GM12892 (cell line): ENCODE data around the gene EFCAB8.
"Not testable (repeated sequence)": the region's sequence is repeated elsewhere in the genome, so short reads cannot be mapped to it uniquely, and the experiment has no call there.

Experiments used
- DNase-seq: peaks from one replicate; pipeline ENCODE4 v3.0.0; 2011; ENCODE audit not compliant: insufficient read length
- FAIRE-seq: peaks from 2 replicates; lab custom pipeline; 2011; peaks lifted over from hg19 to GRCh38; lab: Jason Lieb, UNC
- POLR2A ChIP-seq: IDR thresholded peaks from 2 replicates; pipeline ENCODE4 v1.6.1; 2011; ENCODE audit warnings: low read depth, low read length, control low read depth
- POLR2AphosphoS5 ChIP-seq: IDR thresholded peaks from 2 replicates; pipeline ENCODE4 v1.6.1; 2011; ENCODE audit warnings: low read depth, low read length, control low read depth
- TAF1 ChIP-seq: IDR thresholded peaks from 2 replicates; pipeline ENCODE4 v1.6.1; 2011; ENCODE audit warnings: low read depth, mild to moderate bottlenecking, control low read depth, low read length, borderline replicate concordance

Gene EFCAB8

DNA sequence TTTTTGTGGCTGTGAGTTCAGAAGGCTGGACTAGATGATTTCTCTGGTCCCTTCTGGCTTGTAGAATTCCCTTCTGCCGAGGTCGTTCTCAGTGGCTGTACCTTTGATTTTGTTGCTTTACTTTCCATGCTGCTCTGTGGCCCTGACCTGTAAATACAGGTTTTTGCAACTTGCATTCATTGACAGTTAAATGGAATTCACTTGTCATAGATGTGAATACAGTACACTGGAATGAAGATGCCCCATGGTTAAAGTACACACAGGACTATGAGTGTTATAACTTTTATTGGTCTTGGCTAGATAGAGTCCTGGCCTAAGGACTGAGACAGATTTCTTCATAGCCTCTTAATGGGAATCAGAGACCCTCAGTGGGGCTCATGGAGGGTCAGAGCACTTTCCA is 12.9 kb upstream of the EFCAB8 start:
- DNase-seq (no peak), FAIRE-seq (no peak)
- TF ChIP-seq POLR2A (no peak), TAF1 (no peak), POLR2AphosphoS5 (no peak)

DNA sequence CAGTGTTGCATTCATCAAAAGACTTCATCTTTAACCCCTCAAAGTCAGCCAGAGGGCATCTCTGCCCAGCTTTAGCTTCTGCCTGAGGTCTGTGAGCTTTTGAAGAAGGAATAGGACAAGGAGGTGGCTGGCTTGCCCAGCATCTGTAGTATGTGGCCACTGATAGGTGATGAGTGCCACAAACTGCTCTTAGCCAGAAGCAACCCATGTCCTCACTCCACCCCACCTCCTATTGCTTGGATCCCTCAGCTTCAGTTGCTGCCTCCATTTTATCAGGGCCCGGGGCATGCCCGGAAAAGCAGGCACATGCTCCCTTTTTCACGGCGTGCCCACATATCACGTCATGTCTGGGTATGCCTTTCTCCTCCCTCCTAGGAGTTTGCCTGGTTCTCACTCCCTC is 11.9 kb upstream of the EFCAB8 start:
- TF ChIP-seq POLR2A (no peak), POLR2AphosphoS5 (no peak), TAF1 (no peak)
- DNase-seq (no peak), FAIRE-seq (no peak)

DNA sequence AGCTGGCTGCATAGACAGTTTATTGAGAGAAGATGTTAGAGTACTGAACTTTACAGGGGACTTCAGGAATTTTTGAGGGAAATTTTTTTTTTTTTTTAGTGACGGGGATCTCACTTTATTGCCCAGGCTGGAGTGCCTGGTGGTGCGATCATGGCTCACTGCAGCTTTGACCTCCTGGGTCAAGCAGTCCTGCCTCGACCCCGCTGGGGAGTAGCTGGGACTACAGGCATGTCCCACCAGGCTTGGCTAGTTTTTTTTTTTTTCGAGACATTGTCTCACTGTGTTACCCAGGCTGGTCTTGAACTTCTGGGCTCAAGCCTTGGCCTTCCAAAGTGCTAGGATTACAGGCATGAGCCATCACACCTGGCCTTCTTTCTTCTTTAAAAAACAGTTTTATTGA is 10.8 kb upstream of the EFCAB8 start:
- TF ChIP-seq POLR2A (no peak), TAF1 (no peak), POLR2AphosphoS5 (no peak)
- FAIRE-seq (no peak), DNase-seq (no peak)

DNA sequence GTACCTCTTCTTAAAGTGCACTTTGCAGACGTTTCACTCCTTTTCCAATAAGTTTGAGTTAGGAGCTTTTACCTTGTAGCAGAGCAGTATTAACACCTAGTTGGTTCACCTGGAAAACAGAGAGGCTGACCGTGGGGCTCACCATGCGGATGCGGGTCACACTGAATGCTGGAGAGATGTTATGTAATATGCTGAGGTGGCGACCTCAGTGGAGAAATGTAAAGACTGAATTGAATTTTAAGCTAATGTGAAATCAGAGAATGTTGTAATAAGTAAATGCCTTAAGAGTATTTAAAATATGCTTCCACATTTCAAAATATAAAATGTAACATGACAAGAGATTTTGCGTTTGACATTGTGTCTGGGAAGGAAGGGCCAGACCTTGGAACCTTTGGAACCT is 9.9 kb upstream of the EFCAB8 start:
- DNase-seq (no peak), FAIRE-seq (no peak)
- no peak for TF ChIP-seq TAF1
- TF ChIP-seq POLR2A: no peak
- no peak for TF ChIP-seq POLR2AphosphoS5

DNA sequence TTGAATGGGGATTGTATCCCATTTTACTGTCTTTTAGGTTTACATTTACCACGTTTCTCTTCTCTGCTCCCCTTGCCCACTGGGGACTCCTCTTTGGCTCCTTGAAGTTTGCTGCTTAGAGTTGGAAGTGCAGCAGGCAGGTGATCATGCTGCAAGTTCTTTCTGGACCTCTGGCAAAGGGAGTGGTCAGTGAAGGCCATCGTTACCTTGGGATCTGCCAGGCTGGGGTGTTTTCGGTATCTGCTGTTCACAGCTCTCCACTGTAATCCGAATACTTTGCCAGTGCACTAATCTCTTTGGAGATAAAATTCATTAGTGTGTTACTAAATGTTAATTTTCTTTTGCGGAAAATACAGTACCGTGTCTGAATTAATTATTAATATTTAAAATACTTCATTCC is 9.1 kb upstream of the EFCAB8 start:
- DNase-seq (no peak), FAIRE-seq (no peak)
- TF ChIP-seq TAF1: no peak
- TF ChIP-seq POLR2AphosphoS5: no peak
- TF ChIP-seq POLR2A: no peak

DNA sequence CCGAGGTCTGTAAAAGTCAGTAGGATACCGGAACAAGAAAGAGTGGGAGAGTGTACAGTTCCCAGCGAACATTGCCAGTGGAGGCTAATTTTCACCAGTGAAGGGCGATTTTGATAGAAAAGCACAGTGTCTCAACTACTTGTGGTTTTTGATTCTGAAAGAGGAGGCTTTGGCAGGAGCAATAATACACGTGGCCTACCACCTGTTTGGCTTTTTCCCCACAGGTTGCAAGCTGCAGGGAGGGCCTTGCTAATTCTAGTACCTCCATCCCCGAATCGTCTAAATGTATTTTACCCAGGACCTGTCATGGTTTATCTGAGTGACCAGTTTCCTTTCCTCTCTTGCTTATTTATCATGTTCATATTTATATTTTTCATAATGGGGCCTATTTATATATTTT is 3.3 kb upstream of the EFCAB8 start:
- TF ChIP-seq POLR2AphosphoS5 (no peak), POLR2A (no peak), TAF1 (no peak)
- no peak for DNase-seq
- no peak for FAIRE-seq

DNA sequence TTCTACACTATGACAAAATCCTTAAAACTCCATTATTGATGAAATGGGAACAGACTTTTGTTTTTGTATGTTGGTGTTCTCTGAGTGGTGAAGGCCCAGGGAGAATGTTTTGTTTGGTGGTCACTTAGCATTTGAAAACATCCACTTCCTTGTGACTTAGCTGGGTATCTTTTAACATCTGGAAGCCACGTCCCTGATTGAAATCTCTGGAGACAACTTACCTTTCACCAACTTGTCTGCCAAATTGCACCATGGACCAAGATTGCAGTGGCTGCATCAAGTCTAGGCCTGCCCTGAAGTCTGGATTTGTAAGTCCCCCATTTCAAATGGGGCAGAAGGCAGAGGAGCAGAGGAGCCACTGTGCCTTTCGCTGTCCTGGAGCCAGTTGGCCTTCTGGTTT is 534 bp upstream of the EFCAB8 start:
- TF ChIP-seq TAF1 (no peak), POLR2AphosphoS5 (no peak), POLR2A (no peak)
- DNase-seq (no peak), FAIRE-seq (no peak)

DNA sequence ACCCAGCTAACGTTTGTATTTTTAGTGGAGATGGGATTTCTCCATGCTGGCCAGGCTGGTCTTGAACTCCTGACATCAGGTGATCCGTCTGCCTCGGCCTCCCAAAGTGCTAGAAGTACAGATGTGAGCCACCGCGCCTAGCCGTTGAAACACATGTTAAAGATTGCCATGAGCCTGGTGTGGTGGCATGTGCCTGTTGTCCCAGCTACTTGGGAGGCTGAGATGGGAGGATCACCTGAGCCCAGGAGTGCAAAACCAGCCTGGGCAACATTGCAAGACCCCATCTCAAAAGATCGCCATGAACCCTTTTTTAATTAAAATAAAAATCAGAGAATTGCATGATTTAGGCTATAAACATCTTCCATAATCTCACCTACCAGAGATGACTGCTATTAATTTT is 2.7 kb downstream of the EFCAB8 start:
- DNase-seq (no peak), FAIRE-seq (no peak)
- TF ChIP-seq POLR2A (no peak), POLR2AphosphoS5 (no peak), TAF1 (no peak)

DNA sequence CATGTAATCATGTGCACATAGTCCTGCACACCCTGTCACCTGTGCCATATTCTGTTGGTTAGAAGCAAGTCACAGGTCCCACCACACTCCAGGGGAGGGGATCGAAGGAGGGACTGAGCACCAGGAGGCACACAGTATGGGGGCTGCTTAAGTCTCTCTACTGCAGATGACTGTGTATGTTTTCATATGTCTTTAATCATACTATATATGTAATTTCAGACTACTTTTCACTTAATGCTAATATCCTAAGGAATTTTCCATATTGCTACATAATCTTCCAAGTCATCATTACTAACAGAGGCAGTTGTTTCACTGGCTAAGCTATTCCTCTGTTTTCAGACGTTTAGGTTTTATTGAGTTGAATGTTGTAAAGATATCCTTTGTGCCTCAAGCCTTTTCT is 10.8 kb downstream of the EFCAB8 start:
- TF ChIP-seq TAF1 (no peak), POLR2AphosphoS5 (no peak), POLR2A (no peak)
- no peak for DNase-seq
- no peak for FAIRE-seq

DNA sequence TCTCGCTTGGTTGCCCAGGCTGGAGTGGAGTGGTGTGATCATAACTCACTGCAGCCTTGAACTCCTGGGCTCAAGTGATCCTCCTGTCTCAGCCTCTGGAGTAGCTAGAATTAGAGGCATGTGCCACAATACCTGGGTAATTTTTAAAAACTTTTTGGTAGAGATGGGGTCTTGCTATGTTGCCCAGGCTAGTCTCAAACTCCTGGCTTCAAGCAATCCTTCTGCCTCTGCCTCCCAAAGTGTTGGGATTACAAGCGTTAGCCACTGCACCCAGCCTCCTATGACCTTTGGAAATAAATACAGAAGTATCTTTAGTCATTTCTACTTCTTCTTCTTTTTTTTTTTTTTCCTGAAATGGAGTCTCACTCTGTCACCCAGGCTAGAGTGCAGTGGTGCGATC is 11.8 kb downstream of the EFCAB8 start:
- not testable (repeated sequence) for DNase-seq, FAIRE-seq

DNA sequence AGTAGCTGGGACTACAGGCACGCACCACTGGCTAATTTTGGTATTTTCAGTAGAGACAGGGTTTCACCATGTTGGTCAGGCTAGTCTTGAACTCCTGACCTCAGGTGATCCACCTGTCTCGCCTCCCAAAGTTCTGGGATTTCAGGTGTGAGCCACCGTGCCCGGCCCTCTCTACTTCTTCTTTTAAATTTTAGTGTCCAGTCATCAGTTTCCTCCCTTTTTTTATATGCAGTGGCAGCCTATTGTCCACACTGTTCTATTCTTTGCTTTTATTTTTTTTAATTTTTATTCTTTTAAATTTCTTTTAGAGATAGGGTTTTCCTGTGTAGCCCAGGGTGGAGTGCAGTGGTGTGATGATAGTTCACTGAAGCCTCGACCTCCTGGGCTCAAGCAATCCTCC is 12.3 kb downstream of the EFCAB8 start:
- no peak for TF ChIP-seq TAF1
- no peak for TF ChIP-seq POLR2AphosphoS5
- no peak for TF ChIP-seq POLR2A
- no peak for FAIRE-seq
- DNase-seq: no peak

DNA sequence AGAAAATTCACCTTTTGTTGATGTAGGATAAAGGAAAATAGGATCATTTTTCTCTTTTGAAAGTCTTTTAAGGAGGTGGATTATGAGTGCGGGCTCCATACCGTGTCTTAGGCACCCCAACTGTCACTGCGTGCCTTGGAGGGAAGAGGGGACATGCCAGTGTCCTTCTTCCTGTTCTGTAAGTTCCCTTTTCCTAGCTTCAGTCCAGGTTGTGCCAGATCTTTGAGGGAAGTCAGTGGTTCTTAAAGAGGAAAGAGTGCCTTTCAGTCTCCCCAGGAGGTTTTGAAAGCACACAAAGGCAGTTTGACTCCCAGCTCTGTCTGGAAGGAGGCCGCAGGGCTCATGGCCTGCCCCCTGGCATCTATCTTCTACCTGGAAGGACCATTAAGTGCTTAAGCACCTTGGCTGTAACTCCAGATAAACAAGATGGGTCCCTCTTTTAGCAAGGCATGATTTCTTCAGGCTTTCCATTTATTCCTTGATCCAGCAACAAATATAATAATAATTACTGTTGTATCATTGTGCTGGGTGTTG is 13.0 kb downstream of the EFCAB8 start:
- TF ChIP-seq TAF1 (no peak), POLR2AphosphoS5 (no peak), POLR2A (no peak)
- FAIRE-seq (no peak), DNase-seq (no peak)

DNA sequence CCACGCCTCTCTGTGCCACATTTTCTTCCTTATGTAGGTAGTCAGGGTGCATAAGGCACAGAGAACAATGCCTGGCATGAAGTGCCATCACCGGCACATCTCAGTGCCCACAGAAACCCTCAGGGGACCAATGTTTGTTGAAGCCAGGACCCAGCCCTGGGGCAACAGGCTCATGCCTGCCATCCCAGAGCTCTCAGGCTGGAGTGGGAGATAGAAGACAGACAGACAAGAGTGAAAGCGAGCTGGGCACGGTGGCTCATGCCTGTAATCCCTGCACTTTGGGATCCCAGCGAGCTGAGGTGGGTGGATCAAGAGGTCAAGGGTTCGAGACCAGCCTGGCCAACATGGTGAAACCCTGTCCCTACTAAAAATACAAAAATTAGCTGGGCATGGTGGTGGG is 13.5 kb downstream of the EFCAB8 start:
- DNase-seq: no peak
- TF ChIP-seq POLR2A: no peak
- TF ChIP-seq TAF1: no peak
- TF ChIP-seq POLR2AphosphoS5: no peak
- no peak for FAIRE-seq
